K562 (cell line): Measurements from ENCODE around the gene CDHR1. TPM values are rescaled to one million over a fixed set of nuclear protein-coding genes. Genes with fewer than 3 reads are reported as not detected.

Experiments used
- ATAC-seq: fragments of 200-7000 bp; cut with Tn5 transposase; 3 replicates; pipeline ENCODE4 v1.9.1; 2020; ENCODE audit warnings: moderate library complexity
- BruUV-seq: library from RNA; stranded (reverse); fragments of 400-500 nt; replicated peaks from 2 replicates; lab custom pipeline; 2021; lab: Mats Ljungman, UMichigan
- CTCF ChIA-PET: fragments of 300-600 bp; formaldehyde crosslinking; extraction: SDS; loops from one replicate; lab custom pipeline; 2021; ENCODE audit warnings: low intra/inter-chr PET ratio; lab: Yijun Ruan, JAX
- POLR2A ChIA-PET: fragments of 300-600, 350-650 bp; sonication (Branson Sonifier 250); formaldehyde crosslinking; extraction: SDS; loops from one replicate; lab custom pipeline; 2021; ENCODE audit warnings: antibody characterized with exemption, inconsistent platforms; lab: Yijun Ruan, JAX
- DNase-seq, 4 experiments: peaks; one replicate each; pipeline versions ENCODE4 v3.0.0 to v3.0.0-alpha.2; 2011 to 2018; ENCODE audit warnings: low spot score in 3 of 4, mixed read lengths in 3 of 4; ENCODE audit errors: extremely low read depth in 1 of 4
- FAIRE-seq: peaks from 2 replicates; lab custom pipeline; 2011; peaks lifted over from hg19 to GRCh38; lab: Jason Lieb, UNC
- H2AFZ ChIP-seq: 2 replicates; pipeline ENCODE4 v1.6.0; 2011; ENCODE audit warnings: low read depth, low read length, control low read depth, inconsistent platforms
- H3K27ac ChIP-seq: fragments of 200-600 bp; 3 replicates; pipeline ENCODE4 v1.8.0; 2011; ENCODE audit warnings: low read depth, mild to moderate bottlenecking, control low read depth, inconsistent platforms, low read length, moderate library complexity, mixed read lengths; ENCODE audit errors: extremely low read depth
- H3K27me3 ChIP-seq, 2 experiments: fragments of 300-600 bp in 1 of 2; 2 replicates in 1 of 2; 3 replicates in 1 of 2; pipeline versions ENCODE4 v1.6.0 to v1.8.0; 2011; ENCODE audit warnings: inconsistent platforms in 2 of 2, low read length in 2 of 2, mild to moderate bottlenecking in 1 of 2, mixed read lengths in 1 of 2, moderate library complexity in 1 of 2; ENCODE audit not compliant: control insufficient read depth in 2 of 2, insufficient read depth in 2 of 2
- H3K36me3 ChIP-seq: fragments of 300-600 bp; 3 replicates; pipeline ENCODE4 v1.8.0; 2011; ENCODE audit warnings: mild to moderate bottlenecking, low read length, inconsistent platforms; ENCODE audit not compliant: control insufficient read depth, insufficient read depth
- H3K4me1 ChIP-seq, 2 experiments: fragments of 200-600 bp in 1 of 2; replicated peaks in 1 of 2; 2 replicates in 1 of 2; 3 replicates in 1 of 2; pipeline versions ENCODE4 v1.5.1 to v1.8.0; 2011; ENCODE audit warnings: inconsistent platforms in 2 of 2, low read length in 2 of 2, mild to moderate bottlenecking in 1 of 2, mixed read lengths in 1 of 2, moderate library complexity in 1 of 2; ENCODE audit not compliant: control insufficient read depth in 2 of 2, insufficient read depth in 2 of 2
- H3K4me2 ChIP-seq: 2 replicates; pipeline ENCODE4 v1.6.1; 2011; ENCODE audit warnings: low read length, control low read depth, inconsistent platforms, mixed read lengths; ENCODE audit not compliant: insufficient read depth
- H3K4me3 ChIP-seq: fragments of 200-600 bp; sonication (generic), shearing (Covaris generic); 2 replicates; pipeline ENCODE4 v1.5.1; 2016; ENCODE audit warnings: control low read depth, inconsistent platforms
- H3K79me2 ChIP-seq: fragments of 200-600 bp; 3 replicates; pipeline ENCODE4 v1.8.0; 2011; ENCODE audit warnings: low read length, inconsistent platforms; ENCODE audit not compliant: control insufficient read depth, insufficient read depth
- H3K9ac ChIP-seq, 2 experiments: 2 replicates each; pipeline versions ENCODE4 v1.6.0 to v1.6.1; 2011; ENCODE audit warnings: low read depth in 2 of 2, low read length in 2 of 2, control low read depth in 1 of 2, inconsistent platforms in 1 of 2, mild to moderate bottlenecking in 1 of 2, mixed read lengths in 1 of 2; ENCODE audit not compliant: insufficient read depth in 1 of 2
- H3K9me1 ChIP-seq: one replicate; pipeline ENCODE4 v1.6.0; 2011; ENCODE audit warnings: inconsistent platforms, mild to moderate bottlenecking, low read length, moderate library complexity; ENCODE audit not compliant: control insufficient read depth, insufficient read depth
- H3K9me3 ChIP-seq: replicated peaks from 2 replicates; pipeline ENCODE4 v1.5.1; 2011; ENCODE audit warnings: low read depth, low read length, inconsistent platforms; ENCODE audit not compliant: control insufficient read depth, insufficient read depth
- H4K20me1 ChIP-seq: replicated peaks from 2 replicates; pipeline ENCODE4 v1.6.1; 2011; ENCODE audit warnings: low read length, inconsistent platforms, mixed read lengths; ENCODE audit not compliant: control insufficient read depth, insufficient read depth
- ATF1 ChIP-seq, 2 experiments: fragments of 450-650 bp in 1 of 2; IDR thresholded peaks; 2 replicates each; pipeline ENCODE4 v1.6.1; 2016; ENCODE audit warnings: missing compliant biosample characterization in 1 of 2, missing genetic modification characterization in 1 of 2
- BHLHE40 ChIP-seq: IDR thresholded peaks from 2 replicates; pipeline ENCODE4 v1.6.1; 2011; ENCODE audit warnings: low read length, improper control_type of control experiment
- CREM ChIP-seq: IDR thresholded peaks from 2 replicates; pipeline ENCODE4 v1.6.1; 2014; ENCODE audit warnings: antibody characterized with exemption, low read depth
- ERF ChIP-seq: fragments of 450-650 bp; formaldehyde crosslinking; IDR thresholded peaks from 2 replicates; pipeline ENCODE4 v1.4.0; 2020; ENCODE audit warnings: mild to moderate bottlenecking, mixed read lengths
- MYC ChIP-seq, 2 experiments: fragments of 250-450 bp in 1 of 2; sonication (Bioruptor Pico) in 1 of 2; IDR thresholded peaks; 2 replicates each; pipeline versions ENCODE4 v1.5.1 to v1.6.1; 2012 to 2021; ENCODE audit warnings: low read depth in 2 of 2, borderline replicate concordance in 1 of 2, improper control_type of control experiment in 1 of 2, low read length in 1 of 2, mild to moderate bottlenecking in 1 of 2, moderate library complexity in 1 of 2
- OTX1 ChIP-seq: fragments of 450-650 bp; formaldehyde crosslinking; IDR thresholded peaks from 2 replicates; pipeline ENCODE4 v1.4.0; 2022; ENCODE audit warnings: mild to moderate bottlenecking
- RB1 ChIP-seq: fragments of 450-650 bp; IDR thresholded peaks from 2 replicates; pipeline ENCODE4 v1.6.1; 2017; ENCODE audit warnings: low read depth, mild to moderate bottlenecking
- REST ChIP-seq, 2 experiments: fragments of 450-650 bp; formaldehyde crosslinking in 1 of 2; IDR thresholded peaks; 2 replicates each; pipeline versions ENCODE4 v1.4.0 to v1.6.1; 2014 to 2020; ENCODE audit warnings: mild to moderate bottlenecking in 2 of 2, borderline replicate concordance in 1 of 2, low read depth in 1 of 2
- SPI1 ChIP-seq: IDR thresholded peaks from 2 replicates; pipeline ENCODE4 v1.6.1; 2011; ENCODE audit warnings: low read depth, low read length, control low read depth, borderline replicate concordance
- ZBTB9 ChIP-seq: fragments of 450-650 bp; formaldehyde crosslinking; IDR thresholded peaks from 2 replicates; pipeline ENCODE4 v1.4.0; 2020; ENCODE audit warnings: mild to moderate bottlenecking, moderate library complexity
- ZKSCAN8 ChIP-seq: fragments of 200-800 bp; sonication (Bioruptor generic); IDR thresholded peaks from 2 replicates; pipeline ENCODE4 v1.6.1; 2016; ENCODE audit warnings: missing genetic modification characterization, missing compliant biosample characterization
- WGBS: fragments of 100-300 bp; shearing (Covaris generic); methylation state at CpG from one replicate; pipeline ENCODE4 v1.1.6; 2016; ENCODE audit warnings: low coverage, mixed read lengths; ENCODE audit not compliant: insufficient coverage; ENCODE audit errors: missing lambda C conversion rate; 5-methylcytosine and 5-hydroxymethylcytosine counted together
- in situ Hi-C: fragments of 300-500 bp; cut with MboI; formaldehyde crosslinking; loops from 4 replicates; pipeline ENCODE4 v1.15.0; 2018; ENCODE audit warnings: inconsistent platforms, mixed read lengths
- intact Hi-C: fragments of 100-400 bp; cut with micrococcal nuclease; formaldehyde crosslinking; loops from 2 replicates; pipeline ENCODE4 v1.14.2; 2022
- polyA plus RNA-seq, 8 experiments: library from polyadenylated mRNA; depleted of rRNA in 4 of 8; stranded (reverse) in 5 of 8; unstranded in 3 of 8; fragments of >200 nt; fragmentation: Nextera tagmentation in 2 of 8; fragmentation: Illumina TruSeq in 1 of 8; extraction: Ambion mirVana in 2 of 8; extraction: Trizol in 1 of 8; gene quantifications; 2 replicates each; pipeline versions ENCODE4 v1.2.1 to v1.2.3, GENCODE V29; 2011 to 2014; ENCODE audit warnings: inconsistent platforms in 1 of 8, missing spikeins in 1 of 8
- total RNA-seq, 7 experiments: library from RNA; depleted of rRNA in 6 of 7; stranded (reverse); fragments of >200 nt in 6 of 7; fragmentation: Illumina TruSeq in 2 of 7; extraction: Trizol in 2 of 7; gene quantifications; 2 replicates each; pipeline versions ENCODE4 v1.2.1 to v1.2.3, GENCODE V29; 2011 to 2021; ENCODE audit warnings: low replicate concordance in 1 of 7

The CDHR1 gene
- total and polyA plus RNA-seq, 9 of the 15 experiments (the other 6 are each of a cell fraction or from before 2014, with no cell fraction given): 0.03 to 0.99 (median 0.20) TPM

GRCh38 chr10:84264611-84265141 lies 70.3 kb downstream of the CDHR1 start:
- WGBS: under 1% methylated on average over 11 of the region's 11 CpGs
- peak; percentile 93 for FAIRE-seq
- ChIA-PET POLR2A (interaction anchor here (0.6 to 1.0 kb wide), 2 partner anchors 10 to 36 kb away, joined by 3 read pairs; no protein-coding TSS in a partner anchor), CTCF (interaction anchor here (0.5 to 6.4 kb wide), 5 partner anchors 77 to 451 kb away, joined by 3 to 97 read pairs (median 3); no protein-coding TSS in a partner anchor)
- Histone ChIP-seq H3K79me2 (no peaks in the 10 kb centered on the region), H3K4me1 (no peaks in the 10 kb centered on the region), H3K27ac (no peak overlapping the region), H3K36me3 (no peaks in the 10 kb centered on the region), H2AFZ (no peak overlapping the region), H3K4me2 (no peak overlapping the region), H4K20me1 (no peaks in the 10 kb centered on the region; the same call in 1 of the 2 replicates), H3K9me3 (no peaks in the 10 kb centered on the region), H3K9ac (no peak overlapping the region), H3K4me3 (no peak overlapping the region), H3K27me3 (peaks cover 3 to 44% of the 10 kb centered on the region in 2 experiments; a peak in 2 of 5 replicates), H3K9me1 (no peaks in the 10 kb centered on the region)
- peak; percentile 75 to 83 (median 79) for DNase-seq
- in situ Hi-C loops: loop anchor here (5.0 kb wide), 2 partner anchors 63 to 278 kb away; partner anchors contain the start of gene CCSER2
- ATAC-seq: peak; percentile 97
- BruUV-seq: no TSS peak
- intact Hi-C loops: loop anchor here (1.0 to 5.0 kb wide), 6 partner anchors 38 to 273 kb away; partner anchors contain the start of gene CCSER2
- TF ChIP-seq ZBTB9 (0 out of 2 replicates have a peak, but pooled peaks have one; percentile 24), BHLHE40 (peak; percentile 36; the same call in 1 of the 2 replicates), ZKSCAN8 (CRISPR knock-in tag) (no peak), SPI1 (no peak), ATF1 (CRISPR knock-in tag; IDR thresholded peaks at IDR 0.05) (no peak), ATF1 (tag; IDR thresholded peaks at IDR 0.05) (0 out of 2 replicates have a peak, but pooled peaks have one; percentile 30), ERF (no peak), OTX1 (CRISPR knock-in tag) (0 out of 2 replicates have a peak, but pooled peaks have one; percentile 4), CREM (peak; percentile 36; the same call in 1 of the 2 replicates), RB1 (0 out of 2 replicates have a peak, but pooled peaks have one; percentile 23), MYC (IDR thresholded peaks at IDR 0.05; ENCODE audit: low read depth, low read length) (0 out of 2 replicates have a peak, but pooled peaks have one; percentile 11), MYC (CRISPR knock-in tag; IDR thresholded peaks at IDR 0.05; ENCODE audit: borderline replicate concordance, low read depth) (no peak), REST (IDR thresholded peaks at IDR 0.05; ENCODE audit: borderline replicate concordance) (peak; percentile 88), REST (CRISPR knock-in tag; IDR thresholded peaks at IDR 0.05; ENCODE audit: low read depth) (no peak)
